Body of pancreas (tissue), 4 donors: ENCODE data around the gene BARX1. TPM values are rescaled to one million over a fixed set of nuclear protein-coding genes. Genes with fewer than 3 reads are reported as not detected.

Experiments used
- ATAC-seq: fragments of 150-250 bp; one replicate; pipeline ENCODE4 v1.9.1; 2016
- DNase-seq, 4 donors: peaks; one replicate each; pipeline ENCODE4 v3.0.0-alpha.2; 2019
- H3K27ac ChIP-seq, 4 donors: fragments of 200-600 bp; sonication (generic); 1 replicate in 3 of 4; 2 replicates in 1 of 4; pipeline versions ENCODE4 v1.5.1 to v1.6.1; 2016 to 2019; ENCODE audit warnings: mild to moderate bottlenecking in 1 of 4, mixed read lengths in 1 of 4, moderate library complexity in 1 of 4
- H3K27me3 ChIP-seq, 2 donors: fragments of 200-600 bp; sonication (generic); one replicate each; pipeline ENCODE4 v1.6.0; 2016; ENCODE audit warnings: mild to moderate bottlenecking in 1 of 2
- H3K36me3 ChIP-seq, 2 donors: fragments of 200-600 bp; sonication (generic); replicated peaks in 1 of 2; 2 replicates each; pipeline ENCODE4 v1.5.1; 2016; ENCODE audit warnings: low read depth in 2 of 2; ENCODE audit not compliant: insufficient read depth in 1 of 2
- H3K4me1 ChIP-seq: fragments of 200-600 bp; sonication (generic); one replicate; pipeline ENCODE4 v1.6.0; 2016
- H3K4me3 ChIP-seq, 2 donors: fragments of 200-600 bp; sonication (generic); 1 replicate in 1 of 2; 2 replicates in 1 of 2; pipeline ENCODE4 v1.5.1; 2016 to 2019
- H3K9me3 ChIP-seq, 3 donors: fragments of 200-600 bp; sonication (generic); 1 replicate in 2 of 3; 2 replicates in 1 of 3; pipeline ENCODE4 v1.5.1; 2016
- CTCF ChIP-seq, 7 experiments: fragments of 450-650 bp in 4 of 7; fragments of 200-600 bp in 3 of 7; sonication (generic) in 3 of 7; IDR thresholded peaks; one replicate each; pipeline ENCODE4 v1.5.1; 2016 to 2019; ENCODE audit warnings: antibody characterized with exemption in 7 of 7
- POLR2A ChIP-seq, 3 donors: fragments of 450-650 bp; IDR thresholded peaks; one replicate each; pipeline ENCODE4 v1.6.1; 2016; ENCODE audit warnings: antibody characterized with exemption in 3 of 3, mild to moderate bottlenecking in 2 of 3
- WGBS, 2 donors: methylation state at CpG; one replicate each; pipeline ENCODE4 v1.1.5; 2017; 5-methylcytosine and 5-hydroxymethylcytosine counted together
- intact Hi-C: fragments of 100-400 bp; cut with DNase I; formaldehyde crosslinking; loops from one replicate; pipeline ENCODE4 v1.15.1; 2023
- total RNA-seq, 2 donors: library from RNA; depleted of rRNA; stranded (reverse); fragments of >200 nt; gene quantifications; one replicate each; pipeline ENCODE4 v1.1.0, GENCODE V29; 2016

Gene BARX1
- total RNA-seq, 2 donors from 2014 or later = 0.26 to 5.6 TPM

GRCh38 chr9:93931905-93932304 lies 23.2 kb downstream of the BARX1 start:
- TF ChIP-seq CTCF (IDR thresholded peaks at IDR 0.05) = no peak
- no peak for TF ChIP-seq POLR2A (IDR thresholded peaks at IDR 0.05)

GRCh38 chr9:93930070-93930469 lies 25.1 kb downstream of the BARX1 start:
- Histone ChIP-seq H3K4me3 (no peak overlapping the region), H3K4me1 (no peaks in the 10 kb centered on the region), H3K9me3 (no peaks in the 10 kb centered on the region), H3K36me3 (no peaks in the 10 kb centered on the region), H3K27me3 (no peaks in the 10 kb centered on the region), H3K27ac (no peak overlapping the region)
- ATAC-seq (no peak), DNase-seq (no peak)
- intact Hi-C loops = no loop called here
- TF ChIP-seq CTCF (IDR thresholded peaks at IDR 0.05) (no peak), POLR2A (IDR thresholded peaks at IDR 0.05) (no peak)
- 37 to 53% methylated on average over 8 of the region's 8 CpGs for WGBS, 2 donors

More at GRCh38 chr9:93931905-93932304, 23.2 kb downstream of the BARX1 start:
- intact Hi-C loops = no loop called here
- no peak overlapping the region for H3K4me3 ChIP-seq
- H3K9me3 ChIP-seq = no peaks in the 10 kb centered on the region
- no peak for ATAC-seq
- 75 to 76% methylated on average over 11 of the region's 11 CpGs for WGBS, 2 donors
- no peaks in the 10 kb centered on the region for H3K4me1 ChIP-seq
- no peak for DNase-seq
- H3K27me3 ChIP-seq = no peaks in the 10 kb centered on the region
- no peaks in the 10 kb centered on the region for H3K36me3 ChIP-seq
- no peak overlapping the region for H3K27ac ChIP-seq

GRCh38 chr9:93929231-93929630 lies 25.9 kb downstream of the BARX1 start:
- no peak for DNase-seq
- Histone ChIP-seq H3K27me3 (no peaks in the 10 kb centered on the region), H3K27ac (no peak overlapping the region), H3K36me3 (no peaks in the 10 kb centered on the region), H3K9me3 (no peaks in the 10 kb centered on the region), H3K4me3 (no peak overlapping the region), H3K4me1 (no peaks in the 10 kb centered on the region)
- intact Hi-C loops = no loop called here
- TF ChIP-seq POLR2A (IDR thresholded peaks at IDR 0.05) (no peak), CTCF (IDR thresholded peaks at IDR 0.05) (no peak)
- 38% methylated on average over 1 of the region's 1 CpG; no CpG with 5 or more reads in 1 of the 2 donors for WGBS, 2 donors
- ATAC-seq = no peak

GRCh38 chr9:93922535-93922934 lies 32.6 kb downstream of the BARX1 start:
- 77 to 80% methylated on average over 4 of the region's 4 CpGs for WGBS, 2 donors
- ATAC-seq (no peak), DNase-seq (no peak)
- no peaks in the 10 kb centered on the region for H3K4me1 ChIP-seq
- H3K27ac ChIP-seq = no peak overlapping the region
- no peaks in the 10 kb centered on the region for H3K27me3 ChIP-seq
- intact Hi-C loops = no loop called here
- H3K36me3 ChIP-seq = no peaks in the 10 kb centered on the region
- TF ChIP-seq CTCF (IDR thresholded peaks at IDR 0.05) = no peak
- no peak for TF ChIP-seq POLR2A (IDR thresholded peaks at IDR 0.05)
- H3K9me3 ChIP-seq = no peaks in the 10 kb centered on the region
- no peak overlapping the region for H3K4me3 ChIP-seq

GRCh38 chr9:93920131-93920800 lies 34.9 kb downstream of the BARX1 start:
- Histone ChIP-seq H3K4me1 (no peaks in the 10 kb centered on the region), H3K9me3 (no peaks in the 10 kb centered on the region), H3K27me3 (no peaks in the 10 kb centered on the region), H3K36me3 (no peaks in the 10 kb centered on the region), H3K4me3 (no peak overlapping the region), H3K27ac (no peak overlapping the region)
- no peak for ATAC-seq
- no peak for TF ChIP-seq CTCF (IDR thresholded peaks at IDR 0.05)
- TF ChIP-seq POLR2A (IDR thresholded peaks at IDR 0.05) = no peak
- no peak for DNase-seq
- 79 to 83% methylated on average over 21 of the region's 21 CpGs for WGBS, 2 donors
- intact Hi-C loops = no loop called here
